Tibial artery (tissue), 4 donors: ENCODE data around the gene SEPSECS.

Experiments used
- DNase-seq, 2 donors: peaks; one replicate each; pipeline ENCODE4 v3.0.0-alpha.2; 2019
- H3K27ac ChIP-seq, 2 donors: fragments of 200-600 bp; sonication (generic) in 1 of 2; 1 replicate in 1 of 2; 2 replicates in 1 of 2; pipeline ENCODE4 v1.5.1; 2018 to 2019; ENCODE audit warnings: mild to moderate bottlenecking in 1 of 2
- H3K27me3 ChIP-seq, 2 donors: fragments of 200-600 bp; sonication (generic) in 1 of 2; one replicate each; pipeline versions ENCODE4 v1.5.1 to v1.6.0; 2016 to 2019
- H3K36me3 ChIP-seq, 3 donors: fragments of 200-600 bp; sonication (generic) in 2 of 3; one replicate each; pipeline ENCODE4 v1.5.1; 2016 to 2019; ENCODE audit warnings: mild to moderate bottlenecking in 2 of 3
- H3K4me1 ChIP-seq, 4 donors: fragments of 200-600 bp; sonication (generic) in 2 of 4; 1 replicate in 3 of 4; 2 replicates in 1 of 4; pipeline ENCODE4 v1.5.1; 2016 to 2019
- H3K4me3 ChIP-seq, 2 donors: fragments of 200-600 bp; sonication (generic) in 1 of 2; 1 replicate in 1 of 2; 2 replicates in 1 of 2; pipeline ENCODE4 v1.5.1; 2018 to 2019; ENCODE audit warnings: mild to moderate bottlenecking in 2 of 2
- H3K9me3 ChIP-seq, 3 donors: fragments of 200-600 bp; sonication (generic) in 1 of 3; one replicate each; pipeline ENCODE4 v1.5.1; 2016 to 2019
- CTCF ChIP-seq, 2 experiments: fragments of 200-600 bp in 1 of 2; fragments of 450-650 bp in 1 of 2; IDR thresholded peaks; one replicate each; pipeline ENCODE4 v1.5.1; 2017 to 2019; ENCODE audit warnings: antibody characterized with exemption in 2 of 2, mild to moderate bottlenecking in 1 of 2, moderate library complexity in 1 of 2
- intact Hi-C: fragments of 100-400 bp; cut with DNase I; formaldehyde crosslinking; loops from one replicate; pipeline ENCODE4 v1.15.0; 2023; ENCODE audit warnings: low total_unique reads

The SEPSECS gene

DNA sequence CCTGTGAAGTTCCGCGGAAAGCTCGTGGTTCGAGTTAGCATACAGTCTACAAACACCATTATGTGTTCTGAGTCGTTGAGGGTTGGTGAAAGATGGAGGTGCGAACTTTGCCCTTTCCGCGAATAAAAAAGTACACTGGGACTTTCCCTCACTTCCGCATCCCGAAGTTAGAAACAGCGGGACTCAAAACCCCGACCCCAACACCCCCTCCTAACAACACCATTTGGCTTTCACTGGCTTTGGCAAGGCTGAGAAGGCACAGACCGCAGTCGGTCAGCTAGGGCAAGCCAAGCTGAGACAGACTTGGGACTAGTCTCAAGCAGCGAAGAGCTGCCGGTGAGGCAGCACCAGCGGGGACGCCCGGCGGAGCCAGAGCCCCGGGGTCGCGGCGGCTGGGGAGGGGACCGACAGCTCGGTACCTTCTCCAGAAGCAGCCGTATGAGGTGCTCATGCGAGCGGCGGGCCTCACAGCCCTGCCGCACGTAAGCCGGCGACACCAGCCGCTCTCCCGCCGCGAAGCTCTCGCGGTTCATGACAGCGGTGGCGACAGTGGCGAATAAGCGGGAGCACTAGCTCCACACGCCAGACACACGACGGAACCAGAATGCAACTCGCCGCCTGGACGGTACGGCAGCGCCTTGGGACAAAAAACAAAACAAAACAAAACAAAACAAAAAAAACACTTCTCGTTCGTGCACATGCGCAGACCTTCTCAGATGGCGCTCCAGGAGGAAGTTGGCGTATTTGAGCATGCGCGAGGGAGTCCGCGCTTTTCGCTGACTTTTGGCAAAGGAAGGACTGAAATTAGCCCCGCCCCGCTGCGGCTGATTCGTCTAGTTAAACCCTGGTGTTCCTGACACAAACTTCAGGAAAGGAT lies at the start of gene SEPSECS:
Gene SEPSECS (minus strand): TSS at position 613 of the 877 bp plus-strand sequence. CDS start 80 bp downstream, at position 533.
- intact Hi-C loops: loop anchor here (10.0 kb wide), 1 partner anchor 365 kb away; the partner anchor contains the start of gene SOD3
- Histone ChIP-seq H3K4me1 (peaks cover 0 to 21% (median 11%) of the 10 kb centered on the region in 4 donors), H3K9me3 (no peaks in the 10 kb centered on the region), H3K4me3 (peak within 1 kb of the TSS; percentile 61 to 78), H3K27ac (peak within 1 kb of the TSS; percentile 90 to 99), H3K27me3 (no peaks in the 10 kb centered on the region), H3K36me3 (peaks cover 0 to 1% (median 0%) of the 10 kb centered on the region in 3 donors)
- DNase-seq: peak; percentile 96 to 99
- peak; percentile 11 to 30 for TF ChIP-seq CTCF (IDR thresholded peaks at IDR 0.05)

DNA sequence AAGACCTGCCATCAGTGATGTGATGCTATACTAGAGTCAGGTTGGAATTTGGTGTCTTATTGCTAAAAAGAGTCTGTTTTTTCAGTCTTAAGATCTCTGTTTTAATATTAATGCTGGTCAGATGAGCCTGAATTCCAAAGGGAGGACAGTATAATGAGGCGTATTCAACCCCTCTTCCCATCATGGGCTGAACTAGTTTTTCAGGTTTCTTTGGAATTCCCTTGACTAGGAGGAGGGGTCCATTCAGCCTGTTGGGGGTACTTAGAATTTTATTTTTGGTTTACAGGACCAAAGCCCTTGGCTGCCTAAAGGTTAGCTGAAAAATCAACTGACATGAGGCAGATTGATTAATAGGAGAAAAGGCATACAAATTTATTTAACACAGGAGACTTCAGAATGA lies 49.5 kb upstream of the SEPSECS start:
- H3K4me3 ChIP-seq: no peak overlapping the region
- DNase-seq: no peak
- intact Hi-C loops: no loop called here
- H3K4me1 ChIP-seq: no peaks in the 10 kb centered on the region
- H3K36me3 ChIP-seq: no peaks in the 10 kb centered on the region
- H3K27me3 ChIP-seq: no peaks in the 10 kb centered on the region
- peaks cover 0 to 30% (median 6%) of the 10 kb centered on the region in 3 donors for H3K9me3 ChIP-seq
- no peak for TF ChIP-seq CTCF (IDR thresholded peaks at IDR 0.05)
- H3K27ac ChIP-seq: no peak overlapping the region

- Histone ChIP-seq H3K27ac (no peak overlapping the region), H3K27me3 (no peaks in the 10 kb centered on the region), H3K9me3 (peaks cover 0 to 23% (median 5%) of the 10 kb centered on the region in 3 donors), H3K36me3 (no peaks in the 10 kb centered on the region), H3K4me3 (no peak overlapping the region), H3K4me1 (no peaks in the 10 kb centered on the region)
- no peak for DNase-seq
- no peak for TF ChIP-seq CTCF (IDR thresholded peaks at IDR 0.05)
- intact Hi-C loops: no loop called here
These were observed 47.7 kb upstream of the SEPSECS start for GRCh38 chr4:25207997-25208396.

DNA sequence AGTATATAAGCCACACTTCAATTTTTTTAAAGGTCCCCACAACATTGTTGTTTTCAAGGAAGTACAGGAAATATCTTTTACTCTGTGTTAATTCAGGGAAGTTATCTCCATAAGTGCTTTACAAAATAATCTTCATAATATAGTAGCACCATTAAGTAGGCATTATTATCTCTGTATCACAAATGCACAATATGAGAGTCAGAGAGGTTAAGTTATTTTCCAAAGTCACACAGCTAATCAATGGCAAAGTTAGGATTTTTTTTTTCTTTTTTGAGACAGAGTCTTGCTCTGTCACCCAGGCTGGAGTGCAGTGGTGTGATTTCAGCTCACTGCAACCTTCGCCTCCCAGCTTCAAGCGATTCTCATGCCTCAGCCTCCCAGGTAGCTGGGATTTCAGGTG lies 38.5 kb upstream of the SEPSECS start:
- no peak for DNase-seq
- Histone ChIP-seq H3K27me3 (no peaks in the 10 kb centered on the region), H3K27ac (no peak overlapping the region), H3K4me3 (no peak overlapping the region), H3K4me1 (no peaks in the 10 kb centered on the region), H3K36me3 (no peaks in the 10 kb centered on the region), H3K9me3 (no peaks in the 10 kb centered on the region)
- intact Hi-C loops: no loop called here
- no peak for TF ChIP-seq CTCF (IDR thresholded peaks at IDR 0.05)

GRCh38 chr4:25190407-25190806 lies 30.2 kb upstream of the SEPSECS start:
- TF ChIP-seq CTCF (IDR thresholded peaks at IDR 0.05): no peak
- intact Hi-C loops: no loop called here
- Histone ChIP-seq H3K27ac (no peak overlapping the region), H3K9me3 (no peaks in the 10 kb centered on the region), H3K4me1 (no peaks in the 10 kb centered on the region), H3K27me3 (no peaks in the 10 kb centered on the region), H3K36me3 (no peaks in the 10 kb centered on the region), H3K4me3 (no peak overlapping the region)
- no peak for DNase-seq
